AML-193 (cell line): ENCODE data around the gene GNG12.
"Not testable (repeated sequence)": the region's sequence is repeated elsewhere in the genome, so short reads cannot be mapped to it uniquely, and the experiment has no call there.

ENCODE experiments used
- DNase-seq, 2 experiments: peaks; one replicate each; lab custom pipeline; 2025; lab: John Stamatoyannopoulos, UW

The GNG12 gene

GRCh38 chr1:67731322-67731721 is 101.9 kb downstream of the GNG12 start:
- DNase-seq, result no peak

- not testable (repeated sequence) for DNase-seq
These were observed 103.0 kb downstream of the GNG12 start for GRCh38 chr1:67730312-67730711.

- DNase-seq, result no peak
These were observed 103.4 kb downstream of the GNG12 start for GRCh38 chr1:67729872-67730271.

GRCh38 chr1:67726224-67726623 is 107.0 kb downstream of the GNG12 start:
- no peak for DNase-seq

- DNase-seq, result no peak
These were observed 108.2 kb downstream of the GNG12 start for GRCh38 chr1:67724928-67725560.

- peak in 1 of 2 experiments; percentile 2 for DNase-seq
These were observed 109.6 kb downstream of the GNG12 start for GRCh38 chr1:67723620-67724019.

GRCh38 chr1:67723126-67723525 is 110.1 kb downstream of the GNG12 start:
- DNase-seq, result no peak

- no peak for DNase-seq
These were observed 110.8 kb downstream of the GNG12 start for GRCh38 chr1:67722292-67722944.

- no peak for DNase-seq
These were observed 111.5 kb downstream of the GNG12 start for GRCh38 chr1:67721650-67722291.

GRCh38 chr1:67721112-67721511 is 112.2 kb downstream of the GNG12 start:
- DNase-seq, result no peak

GRCh38 chr1:67719329-67720196 is 113.7 kb downstream of the GNG12 start:
- DNase-seq, result no peak

GRCh38 chr1:67717876-67718275 is 115.4 kb downstream of the GNG12 start:
- no peak for DNase-seq

- no peak for DNase-seq
These were observed 116.5 kb downstream of the GNG12 start for GRCh38 chr1:67716800-67717199.

GRCh38 chr1:67715819-67716218 is 117.4 kb downstream of the GNG12 start:
- no peak for DNase-seq

GRCh38 chr1:67713057-67713846 is 120.0 kb downstream of the GNG12 start:
- DNase-seq, result no peak

- no peak for DNase-seq
These were observed 121.4 kb downstream of the GNG12 start for GRCh38 chr1:67711855-67712212.

- no peak for DNase-seq
These were observed 122.0 kb downstream of the GNG12 start for GRCh38 chr1:67711158-67711854.

GRCh38 chr1:67710417-67710816 is 122.8 kb downstream of the GNG12 start:
- DNase-seq, result no peak

- no peak for DNase-seq
These were observed 124.7 kb downstream of the GNG12 start for GRCh38 chr1:67708606-67709005.

- DNase-seq, result no peak
These were observed 127.4 kb downstream of the GNG12 start for GRCh38 chr1:67705735-67706453.
